Neuronal stem cell (in vitro differentiated cells): Measurements from ENCODE around the gene HS1BP3.

Experiments
- DNase-seq: peaks from one replicate; pipeline ENCODE4 v3.0.0-alpha.2; 2013; ENCODE audit warnings: low spot score
- H2AFZ ChIP-seq: one replicate; pipeline ENCODE4 v1.6.1; 2013; ENCODE audit warnings: mild to moderate bottlenecking, low read length, inconsistent platforms
- H2AK5ac ChIP-seq: 2 replicates; pipeline ENCODE4 v1.6.1; 2013; ENCODE audit warnings: low read depth, mild to moderate bottlenecking, inconsistent platforms, low read length, moderate library complexity, mixed read lengths
- H2BK120ac ChIP-seq: 2 replicates; pipeline ENCODE4 v1.6.1; 2013; ENCODE audit warnings: low read depth, mild to moderate bottlenecking, inconsistent platforms, low read length, moderate library complexity, mixed read lengths
- H2BK12ac ChIP-seq: one replicate; pipeline ENCODE4 v1.6.1; 2013; ENCODE audit warnings: low read length, inconsistent platforms
- H2BK15ac ChIP-seq: 2 replicates; pipeline ENCODE4 v1.6.1; 2013; ENCODE audit warnings: mild to moderate bottlenecking, low read length, inconsistent platforms, mixed read lengths
- H2BK5ac ChIP-seq: one replicate; pipeline ENCODE4 v1.6.1; 2013; ENCODE audit warnings: inconsistent platforms, mild to moderate bottlenecking, low read length, moderate library complexity
- H3K14ac ChIP-seq: one replicate; pipeline ENCODE4 v1.6.1; 2013; ENCODE audit warnings: low read length, inconsistent platforms
- H3K18ac ChIP-seq: 2 replicates; pipeline ENCODE4 v1.6.1; 2013; ENCODE audit warnings: low read length, inconsistent platforms
- H3K23ac ChIP-seq: 2 replicates; pipeline ENCODE4 v1.6.1; 2013; ENCODE audit warnings: low read depth, mild to moderate bottlenecking, mixed read lengths, low read length, inconsistent platforms; ENCODE audit not compliant: poor library complexity
- H3K27ac ChIP-seq: replicated peaks from 3 replicates; pipeline ENCODE4 v1.5.1; 2013; ENCODE audit warnings: low read length, inconsistent platforms
- H3K27me3 ChIP-seq, 3 experiments: 2 replicates each; pipeline ENCODE4 v1.6.1; 2013; ENCODE audit warnings: low read length in 3 of 3, mild to moderate bottlenecking in 2 of 3, inconsistent platforms in 1 of 3, low read depth in 1 of 3, mixed read lengths in 1 of 3, moderate library complexity in 1 of 3; ENCODE audit not compliant: control insufficient read depth in 3 of 3, insufficient read depth in 3 of 3
- H3K36me3 ChIP-seq, 2 donors: replicated peaks in 1 of 2; 2 replicates each; pipeline ENCODE4 v1.6.1; 2013; ENCODE audit warnings: low read length in 2 of 2; ENCODE audit not compliant: control insufficient read depth in 2 of 2, insufficient read depth in 2 of 2
- H3K4ac ChIP-seq: 2 replicates; pipeline ENCODE4 v1.6.1; 2013; ENCODE audit warnings: inconsistent platforms, mild to moderate bottlenecking, low read length, moderate library complexity
- H3K4me1 ChIP-seq, 2 donors: 1 replicate in 1 of 2; 2 replicates in 1 of 2; pipeline ENCODE4 v1.6.1; 2013; ENCODE audit warnings: low read length in 2 of 2, low read depth in 1 of 2; ENCODE audit not compliant: control insufficient read depth in 2 of 2, insufficient read depth in 1 of 2
- H3K4me2 ChIP-seq: one replicate; pipeline ENCODE4 v1.6.1; 2013; ENCODE audit warnings: mild to moderate bottlenecking, low read length, inconsistent platforms; ENCODE audit not compliant: insufficient read depth, poor library complexity, severe bottlenecking
- H3K4me3 ChIP-seq, 2 donors: 2 replicates each; pipeline ENCODE4 v1.5.1; 2013; ENCODE audit warnings: low read length in 2 of 2, mild to moderate bottlenecking in 2 of 2, inconsistent platforms in 1 of 2, moderate library complexity in 1 of 2
- H3K79me1 ChIP-seq: one replicate; pipeline ENCODE4 v1.6.1; 2013; ENCODE audit warnings: low read depth, mild to moderate bottlenecking, inconsistent platforms, low read length, moderate library complexity
- H3K9ac ChIP-seq: one replicate; pipeline ENCODE4 v1.6.1; 2013; ENCODE audit warnings: mild to moderate bottlenecking, low read depth, low read length, inconsistent platforms; ENCODE audit not compliant: poor library complexity
- H3K9me3 ChIP-seq, 2 donors: replicated peaks in 1 of 2; 2 replicates each; pipeline versions ENCODE3 to v1.6.1; 2013; ENCODE audit warnings: low read length in 2 of 2, mild to moderate bottlenecking in 2 of 2, inconsistent platforms in 1 of 2, low read depth in 1 of 2, mixed read lengths in 1 of 2, moderate library complexity in 1 of 2; ENCODE audit not compliant: control insufficient read depth in 2 of 2, insufficient read depth in 1 of 2
- H4K8ac ChIP-seq: one replicate; pipeline ENCODE4 v1.6.1; 2013; ENCODE audit warnings: low read depth, mild to moderate bottlenecking, inconsistent platforms, low read length, moderate library complexity
- H4K91ac ChIP-seq: one replicate; pipeline ENCODE4 v1.6.1; 2013; ENCODE audit warnings: low read length, low read depth, mild to moderate bottlenecking, inconsistent platforms; ENCODE audit not compliant: poor library complexity
- WGBS, 2 donors: extraction: QIAGEN DNeasy Blood & Tissue Kit; methylation state at CpG; one replicate each; pipeline ENCODE4 v1.1.7; 2013; ENCODE audit warnings: missing lambda C conversion rate in 2 of 2, mixed read lengths in 1 of 2; ENCODE audit not compliant: insufficient read length in 2 of 2, insufficient replicate concordance in 1 of 2; ENCODE audit errors: extremely low coverage in 2 of 2; 5-methylcytosine and 5-hydroxymethylcytosine counted together

HS1BP3 gene

DNA sequence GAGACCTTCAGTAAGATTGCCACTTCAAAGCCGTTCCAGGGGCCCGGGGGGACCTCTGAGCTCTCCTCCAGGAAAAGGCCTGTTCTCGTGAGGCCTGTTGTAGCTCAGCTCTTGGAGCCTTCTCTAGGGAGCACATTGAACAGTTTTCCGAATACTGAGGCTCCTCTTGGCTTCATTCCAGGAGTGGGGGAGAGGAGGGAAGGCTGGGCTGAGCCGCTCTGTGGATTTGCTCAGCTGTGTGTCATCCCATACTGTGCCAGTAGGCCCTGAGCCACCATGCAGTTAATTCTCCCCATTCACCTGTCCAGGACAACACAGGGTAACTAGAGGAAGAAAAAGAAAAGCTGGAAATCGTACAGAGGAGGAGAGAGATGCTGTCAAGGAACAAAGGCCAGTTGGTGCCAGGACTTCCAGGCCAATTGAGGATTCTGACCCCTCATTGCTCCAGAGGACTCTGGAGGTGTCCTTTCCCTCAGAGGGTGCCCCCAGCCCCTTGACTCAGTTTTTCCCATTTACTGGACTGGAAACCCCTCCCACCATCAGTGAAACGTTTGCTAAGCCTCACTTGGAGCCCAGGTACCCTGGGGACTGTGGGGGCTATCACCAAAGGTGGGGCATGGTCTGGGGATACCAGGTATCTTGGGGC, 41.4 kb downstream of the HS1BP3 start:
- H3K23ac ChIP-seq = no peak overlapping the region
- no peak for DNase-seq
- H3K36me3 ChIP-seq = no peaks in the 10 kb centered on the region
- H3K4ac ChIP-seq = no peak overlapping the region
- no peak overlapping the region for H2AFZ ChIP-seq
- H2BK12ac ChIP-seq = no peak overlapping the region
- no peak overlapping the region for H4K91ac ChIP-seq
- no peak overlapping the region for H3K9ac ChIP-seq
- H3K4me1 ChIP-seq = peaks cover 9 to 10% of the 10 kb centered on the region in 2 donors
- no peak overlapping the region for H3K18ac ChIP-seq
- no peak overlapping the region for H4K8ac ChIP-seq
- H3K4me2 ChIP-seq = no peak overlapping the region
- no peak overlapping the region for H2BK15ac ChIP-seq
- H2AK5ac ChIP-seq = no peak overlapping the region
- WGBS, 2 donors = no CpG with 5 or more reads among the region's 7 CpGs
- H3K4me3 ChIP-seq = no peak overlapping the region
- no peak overlapping the region for H2BK5ac ChIP-seq
- no peaks in the 10 kb centered on the region for H3K79me1 ChIP-seq
- H3K14ac ChIP-seq = no peak overlapping the region
- no peak overlapping the region for H3K27ac ChIP-seq
- no peaks in the 10 kb centered on the region for H3K27me3 ChIP-seq
- peaks cover 0 to 4% of the 10 kb centered on the region in 2 donors for H3K9me3 ChIP-seq
- no peak overlapping the region for H2BK120ac ChIP-seq

DNA sequence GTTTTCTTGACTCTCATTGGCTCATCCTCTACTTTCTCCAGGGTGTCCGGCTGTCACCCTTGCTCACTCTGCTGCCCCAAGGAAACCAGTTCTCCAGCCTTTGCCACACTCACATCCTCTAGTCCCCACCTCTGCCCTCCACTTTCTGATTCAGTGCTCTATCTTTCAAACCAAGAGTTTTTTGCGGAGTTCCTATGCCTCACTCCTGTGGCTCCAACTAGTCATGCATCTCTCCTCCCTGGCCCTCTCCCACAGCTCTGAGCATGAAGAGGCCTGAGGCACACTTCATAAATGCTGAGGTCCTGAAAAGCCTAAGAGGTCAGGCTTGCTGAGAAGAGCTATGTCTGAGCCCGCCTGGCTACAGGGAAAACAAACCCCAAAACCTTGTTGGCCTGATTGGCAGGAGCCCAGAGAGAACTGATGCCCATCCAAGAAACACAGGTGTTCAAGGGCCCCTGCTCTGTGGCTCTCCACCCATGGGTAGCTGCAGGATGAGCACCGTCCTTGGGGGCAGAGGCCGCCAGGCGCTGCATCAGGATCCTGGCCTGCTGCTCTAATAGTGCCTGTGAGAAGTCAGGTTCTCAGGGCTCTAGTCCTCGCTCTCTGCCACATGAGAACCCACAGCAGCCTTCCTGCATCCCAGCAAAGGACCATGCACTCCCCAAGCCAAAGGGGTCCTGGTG, 42.1 kb downstream of the HS1BP3 start:
- Histone ChIP-seq H2AFZ (no peak overlapping the region), H2BK15ac (no peak overlapping the region), H3K79me1 (no peaks in the 10 kb centered on the region), H3K18ac (no peak overlapping the region), H3K4me1 (peaks cover 5 to 6% of the 10 kb centered on the region in 2 donors), H3K27me3 (no peaks in the 10 kb centered on the region), H3K4ac (peak overlapping the region; percentile 69), H2AK5ac (no peak overlapping the region), H3K9me3 (peaks cover 0 to 4% of the 10 kb centered on the region in 2 donors), H3K4me2 (no peak overlapping the region), H3K14ac (no peak overlapping the region), H3K27ac (no peak overlapping the region), H2BK12ac (no peak overlapping the region), H4K8ac (no peak overlapping the region), H4K91ac (no peak overlapping the region), H2BK5ac (no peak overlapping the region), H3K23ac (no peak overlapping the region), H3K4me3 (no peak overlapping the region), H2BK120ac (no peak overlapping the region), H3K36me3 (no peaks in the 10 kb centered on the region), H3K9ac (no peak overlapping the region)
- DNase-seq = no peak
- WGBS, 2 donors = no CpG with 5 or more reads among the region's 7 CpGs

DNA sequence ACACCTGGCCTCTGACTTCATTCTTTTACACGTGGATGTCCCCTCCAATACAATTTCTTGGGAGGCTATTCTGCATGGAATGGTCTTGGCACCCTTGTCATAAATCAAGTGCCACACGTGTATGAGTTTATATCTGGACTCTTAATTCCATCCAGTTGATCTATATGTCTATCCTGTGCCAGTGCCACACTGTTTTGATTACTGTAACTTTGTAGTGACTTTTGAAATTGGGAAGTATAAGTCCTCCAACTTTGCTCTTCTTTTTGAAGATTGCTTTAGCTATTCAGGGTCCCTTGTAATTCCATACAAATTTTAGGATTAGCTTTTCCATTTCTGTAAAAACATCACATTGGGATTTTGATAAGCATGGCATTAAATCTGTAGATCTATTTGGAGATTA, 43.5 kb downstream of the HS1BP3 start:
- Histone ChIP-seq H3K18ac (no peak overlapping the region), H3K14ac (no peak overlapping the region), H4K8ac (no peak overlapping the region), H3K27me3 (no peaks in the 10 kb centered on the region), H2BK12ac (no peak overlapping the region), H3K4me3 (no peak overlapping the region), H3K27ac (no peak overlapping the region), H2AFZ (no peak overlapping the region), H3K9me3 (peaks cover 0 to 4% of the 10 kb centered on the region in 2 donors), H2BK15ac (no peak overlapping the region), H3K4ac (no peak overlapping the region), H3K36me3 (no peaks in the 10 kb centered on the region), H2BK120ac (no peak overlapping the region), H2BK5ac (no peak overlapping the region), H3K79me1 (no peaks in the 10 kb centered on the region), H3K4me2 (no peak overlapping the region), H4K91ac (no peak overlapping the region), H3K9ac (no peak overlapping the region), H2AK5ac (no peak overlapping the region), H3K23ac (no peak overlapping the region), H3K4me1 (peaks cover 2 to 5% of the 10 kb centered on the region in 2 donors)
- no peak for DNase-seq
- WGBS, 2 donors = no CpG with 5 or more reads among the region's 2 CpGs

DNA sequence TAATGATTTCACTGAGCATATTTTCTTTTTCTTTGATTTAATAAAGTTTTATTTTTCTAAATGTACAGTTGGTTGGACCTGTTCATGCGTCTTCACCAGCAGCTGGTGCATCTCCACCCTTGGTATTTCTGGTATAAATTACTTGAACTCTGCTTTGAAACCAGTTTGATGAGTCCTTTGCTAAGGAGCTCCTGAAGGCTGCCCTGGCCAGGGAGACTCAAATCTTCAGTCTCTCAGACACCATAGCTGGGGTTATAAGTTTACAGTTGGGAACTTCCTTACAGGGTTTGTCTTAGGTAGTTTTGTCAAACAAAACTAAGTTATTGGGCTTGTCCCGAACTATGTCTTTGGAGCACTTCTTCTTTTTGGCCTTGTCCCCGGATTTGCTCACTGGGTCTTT, 44.7 kb downstream of the HS1BP3 start:
- no CpG with 5 or more reads among the region's 3 CpGs for WGBS, 2 donors
- H3K18ac ChIP-seq = no peak overlapping the region
- H3K23ac ChIP-seq = no peak overlapping the region
- no peak overlapping the region for H2AK5ac ChIP-seq
- H2BK12ac ChIP-seq = no peak overlapping the region
- H2BK120ac ChIP-seq = no peak overlapping the region
- H3K9me3 ChIP-seq = peaks cover 0 to 4% of the 10 kb centered on the region in 2 donors
- H2BK5ac ChIP-seq = no peak overlapping the region
- no peak overlapping the region for H4K8ac ChIP-seq
- H4K91ac ChIP-seq = no peak overlapping the region
- H3K36me3 ChIP-seq = no peaks in the 10 kb centered on the region
- no peak overlapping the region for H2BK15ac ChIP-seq
- no peak overlapping the region for H3K4me3 ChIP-seq
- H3K4ac ChIP-seq = no peak overlapping the region
- H3K27ac ChIP-seq = no peak overlapping the region
- no peak for DNase-seq
- H3K14ac ChIP-seq = no peak overlapping the region
- no peak overlapping the region for H3K9ac ChIP-seq
- no peaks in the 10 kb centered on the region for H3K27me3 ChIP-seq
- peaks cover 2 to 3% of the 10 kb centered on the region in 2 donors for H3K4me1 ChIP-seq
- no peak overlapping the region for H2AFZ ChIP-seq
- H3K79me1 ChIP-seq = no peaks in the 10 kb centered on the region
- H3K4me2 ChIP-seq = no peak overlapping the region
